Mucosa of descending colon (tissue), 3 donors: ENCODE results near the gene PLCH2. TPM values are rescaled to one million over a fixed set of nuclear protein-coding genes. Genes with fewer than 3 reads are reported as not detected.

Source experiments
- ATAC-seq: fragments of 200-7000 bp; cut with Tn5 transposase; one replicate; pipeline ENCODE4 v1.9.1; 2020; ENCODE audit warnings: mild to moderate bottlenecking, moderate library complexity
- DNase-seq, 3 donors: peaks; one replicate each; pipeline ENCODE4 v3.0.0-alpha.2; 2020
- H3K36me3 ChIP-seq: fragments of 200-600 bp; one replicate; pipeline ENCODE4 v1.8.0; 2021; ENCODE audit warnings: low read depth, mild to moderate bottlenecking
- H3K4me1 ChIP-seq: fragments of 200-600 bp; one replicate; pipeline ENCODE4 v1.8.0; 2021; ENCODE audit warnings: low read depth, mild to moderate bottlenecking
- H3K4me3 ChIP-seq: fragments of 200-600 bp; one replicate; pipeline ENCODE4 v1.8.0; 2021; ENCODE audit warnings: mild to moderate bottlenecking
- H3K9me3 ChIP-seq: fragments of 200-600 bp; one replicate; pipeline ENCODE4 v1.8.0; 2021; ENCODE audit warnings: mild to moderate bottlenecking
- intact Hi-C, 2 donors: fragments of 100-400 bp; cut with DNase I in 1 of 2; cut with micrococcal nuclease in 1 of 2; formaldehyde crosslinking; loops; one replicate each; pipeline versions ENCODE4 v1.11.0 to v1.11.1; 2022; cut with DNase I, micrococcal nuclease
- total RNA-seq, 3 donors: library from RNA; stranded (reverse); fragmentation: NEBNext Ultra II Directional in 2 of 3; extraction: Animal tissue kit (Norgen Biotek cat#: 25700) in 2 of 3; gene quantifications; one replicate each; pipeline versions ENCODE4 v1.2.1 to v1.2.4, GENCODE V29; 2021 to 2023
- TF ChIP-seq, protein P1 (sequence below): fragments of 200-600 bp; IDR thresholded peaks from one replicate; pipeline ENCODE4 v1.8.0; 2022; ENCODE audit warnings: antibody characterized with exemption, mild to moderate bottlenecking
- donor health status: DM: no; HTN: no; CAD: no; lungs with moderate emphysema.
- donor health status: DM: no; HTN: no; CAD: no.
- donor health status: DM: no; HTN: yes; CAD: no.

The PLCH2 gene
- total RNA-seq, 3 donors from 2014 or later = 1.2 to 6.8 (median 1.9) TPM

- H3K36me3 ChIP-seq = no peaks in the 10 kb centered on the region
- peaks cover 55% of the 10 kb centered on the region for H3K4me1 ChIP-seq
- ATAC-seq (peak; percentile 89), DNase-seq (peak; percentile 92 to 95 (median 92))
- peak within 1 kb of the TSS; percentile 54 for H3K4me3 ChIP-seq
- intact Hi-C loops = no loop called here
- TF ChIP-seq, protein P1, sequence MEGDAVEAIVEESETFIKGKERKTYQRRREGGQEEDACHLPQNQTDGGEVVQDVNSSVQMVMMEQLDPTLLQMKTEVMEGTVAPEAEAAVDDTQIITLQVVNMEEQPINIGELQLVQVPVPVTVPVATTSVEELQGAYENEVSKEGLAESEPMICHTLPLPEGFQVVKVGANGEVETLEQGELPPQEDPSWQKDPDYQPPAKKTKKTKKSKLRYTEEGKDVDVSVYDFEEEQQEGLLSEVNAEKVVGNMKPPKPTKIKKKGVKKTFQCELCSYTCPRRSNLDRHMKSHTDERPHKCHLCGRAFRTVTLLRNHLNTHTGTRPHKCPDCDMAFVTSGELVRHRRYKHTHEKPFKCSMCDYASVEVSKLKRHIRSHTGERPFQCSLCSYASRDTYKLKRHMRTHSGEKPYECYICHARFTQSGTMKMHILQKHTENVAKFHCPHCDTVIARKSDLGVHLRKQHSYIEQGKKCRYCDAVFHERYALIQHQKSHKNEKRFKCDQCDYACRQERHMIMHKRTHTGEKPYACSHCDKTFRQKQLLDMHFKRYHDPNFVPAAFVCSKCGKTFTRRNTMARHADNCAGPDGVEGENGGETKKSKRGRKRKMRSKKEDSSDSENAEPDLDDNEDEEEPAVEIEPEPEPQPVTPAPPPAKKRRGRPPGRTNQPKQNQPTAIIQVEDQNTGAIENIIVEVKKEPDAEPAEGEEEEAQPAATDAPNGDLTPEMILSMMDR = peak; percentile 15
- no peaks in the 10 kb centered on the region for H3K9me3 ChIP-seq
Measured at GRCh38 chr1:2525920-2526823, 50.1 kb downstream of the PLCH2 start, which contains the start of gene PANK4. PANK4 (minus strand) TSS chr1:2526596; CDS start chr1:2526587, 9 bp downstream.

DNA sequence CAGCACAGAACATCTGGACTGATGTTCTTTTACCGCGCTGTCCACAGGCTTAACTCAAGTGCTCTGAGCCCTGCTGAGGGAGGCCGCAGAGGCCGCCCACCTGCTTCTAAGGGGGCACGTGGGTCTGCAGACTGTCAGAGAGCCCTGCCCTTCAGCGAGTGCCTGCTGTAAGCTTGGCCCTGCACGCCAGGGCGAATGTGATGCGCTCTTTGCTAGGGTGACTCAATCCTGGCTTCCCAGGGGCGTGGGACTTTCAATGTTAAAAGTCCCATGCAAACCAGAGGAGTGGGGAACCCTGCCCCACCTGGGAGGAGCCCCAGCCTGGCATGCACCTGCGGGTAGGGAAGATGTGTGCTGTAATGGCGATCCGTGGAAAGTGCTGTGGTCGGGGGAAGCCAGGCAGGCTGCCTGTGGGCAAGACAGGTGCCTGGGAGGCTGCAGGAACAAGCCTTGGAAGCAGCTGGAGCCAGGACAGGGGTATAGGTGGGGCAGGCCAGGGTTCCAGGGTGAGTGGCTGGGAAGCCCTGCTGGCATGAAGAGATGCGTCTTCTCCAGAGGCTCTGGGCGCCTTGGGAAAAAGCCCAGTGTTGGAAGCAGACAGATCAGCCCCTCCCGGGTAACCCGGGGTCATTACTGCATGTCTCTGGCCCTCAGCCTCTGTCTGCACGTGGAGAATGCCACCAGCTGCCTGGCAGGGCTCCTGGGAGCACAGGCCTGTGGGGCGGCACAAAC, 50.9 kb downstream of the PLCH2 start:
- Histone ChIP-seq H3K4me3 (no peak overlapping the region), H3K36me3 (no peaks in the 10 kb centered on the region), H3K4me1 (peaks cover 58% of the 10 kb centered on the region), H3K9me3 (no peaks in the 10 kb centered on the region)
- TF ChIP-seq, protein P1 = no peak
- intact Hi-C loops = no loop called here
- DNase-seq = peak in 2 of 3 donors; percentile 51 to 52
- peak; percentile 2 for ATAC-seq

DNA sequence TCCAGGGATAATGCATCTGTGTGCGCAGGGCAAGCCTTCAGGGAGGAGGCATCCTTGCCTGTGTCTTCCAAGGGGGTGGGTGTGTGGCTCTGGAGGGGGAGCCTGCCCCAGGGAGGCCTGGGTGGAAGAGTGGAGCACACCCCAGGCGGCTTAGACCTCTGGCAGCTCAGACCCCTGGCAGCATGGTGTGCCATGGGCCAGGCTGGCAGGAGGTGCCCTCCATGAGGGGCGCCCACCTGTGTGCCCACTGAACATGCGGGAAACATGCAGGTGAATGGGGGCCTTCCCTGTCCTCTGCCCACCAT, 51.4 kb downstream of the PLCH2 start:
- Histone ChIP-seq H3K4me1 (peaks cover 58% of the 10 kb centered on the region), H3K4me3 (no peak overlapping the region), H3K36me3 (no peaks in the 10 kb centered on the region), H3K9me3 (no peaks in the 10 kb centered on the region)
- peak in 1 of 3 donors; percentile 48 for DNase-seq
- ATAC-seq = no peak
- TF ChIP-seq, protein P1 = no peak
- intact Hi-C loops = no loop called here

DNA sequence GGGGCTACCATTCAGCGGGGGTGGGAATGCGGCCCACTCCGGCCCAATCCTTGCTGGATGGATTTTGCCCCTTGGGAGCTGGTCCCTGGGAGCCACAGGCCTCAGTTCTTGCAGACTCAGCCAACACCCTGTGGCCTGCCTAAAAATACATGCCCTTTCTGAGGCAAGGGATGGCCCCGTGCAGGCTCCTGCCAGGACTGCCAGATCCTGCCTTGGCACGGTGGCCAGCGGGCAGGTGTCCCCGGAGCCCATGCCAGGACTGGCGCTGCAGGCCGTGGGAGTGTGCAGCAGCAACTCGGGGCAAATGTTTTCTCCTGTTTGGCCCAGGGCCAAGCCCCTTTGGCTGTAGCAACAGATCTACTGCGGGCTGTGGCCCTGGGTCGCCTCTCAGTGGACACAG, 51.9 kb downstream of the PLCH2 start:
- ATAC-seq (no peak), DNase-seq (peak in 2 of 3 donors; percentile 27 to 49)
- intact Hi-C loops = no loop called here
- Histone ChIP-seq H3K36me3 (no peaks in the 10 kb centered on the region), H3K4me1 (peaks cover 58% of the 10 kb centered on the region), H3K9me3 (no peaks in the 10 kb centered on the region), H3K4me3 (no peak overlapping the region)
- TF ChIP-seq, protein P1 = no peak

DNA sequence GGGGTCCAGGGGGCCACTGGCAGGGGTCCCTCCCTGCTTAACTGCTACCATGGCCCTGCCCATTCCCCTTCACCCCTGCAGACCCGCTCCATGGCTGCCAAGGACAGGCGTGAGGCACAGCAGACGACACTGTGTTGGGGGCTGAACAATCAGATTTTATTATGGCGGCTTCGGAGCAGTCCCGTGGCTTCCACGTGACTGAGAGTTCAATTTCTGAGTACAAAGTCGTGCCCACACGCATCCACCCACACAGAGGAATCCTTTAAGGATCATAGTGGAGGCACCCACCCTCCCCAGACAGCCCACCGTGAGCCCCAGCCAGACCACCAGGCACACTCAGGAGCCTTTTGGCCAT, 52.5 kb downstream of the PLCH2 start:
- intact Hi-C loops = no loop called here
- ATAC-seq (no peak), DNase-seq (no peak)
- TF ChIP-seq, protein P1 = no peak
- Histone ChIP-seq H3K36me3 (no peaks in the 10 kb centered on the region), H3K9me3 (no peaks in the 10 kb centered on the region), H3K4me3 (no peak overlapping the region), H3K4me1 (peaks cover 57% of the 10 kb centered on the region)
